Gastrocnemius medialis (tissue), 4 donors: Measurements from ENCODE around the gene CBL. TPM values are rescaled to one million over a fixed set of nuclear protein-coding genes. Genes with fewer than 3 reads are reported as not detected.

ENCODE experiments used
- ATAC-seq, 2 donors: fragments of 150-250 bp; one replicate each; pipeline ENCODE4 v1.9.1; 2016
- DNase-seq, 2 donors: peaks; one replicate each; pipeline ENCODE4 v3.0.0-alpha.2; 2019
- H3K27ac ChIP-seq, 4 donors: fragments of 200-600 bp; sonication (generic); 1 replicate in 1 of 4; 2 replicates in 3 of 4; pipeline ENCODE4 v1.5.1; 2016 to 2018; ENCODE audit warnings: mild to moderate bottlenecking in 2 of 4, moderate library complexity in 1 of 4
- H3K27me3 ChIP-seq, 3 donors: fragments of 200-600 bp; sonication (generic) in 2 of 3; 1 replicate in 1 of 3; 2 replicates in 2 of 3; pipeline versions ENCODE4 v1.5.1 to v1.6.0; 2016 to 2019; ENCODE audit warnings: mild to moderate bottlenecking in 1 of 3, moderate library complexity in 1 of 3
- H3K36me3 ChIP-seq, 2 donors: fragments of 200-600 bp; sonication (generic) in 1 of 2; one replicate each; pipeline ENCODE4 v1.5.1; 2017 to 2018
- H3K4me1 ChIP-seq, 2 donors: fragments of 200-600 bp; sonication (generic) in 1 of 2; one replicate each; pipeline ENCODE4 v1.5.1; 2016 to 2017; ENCODE audit warnings: mild to moderate bottlenecking in 2 of 2
- H3K4me3 ChIP-seq, 4 donors: fragments of 200-600 bp; sonication (generic) in 3 of 4; 1 replicate in 1 of 4; 2 replicates in 3 of 4; pipeline ENCODE4 v1.5.1; 2016 to 2019; ENCODE audit warnings: mild to moderate bottlenecking in 2 of 4
- H3K9me3 ChIP-seq, 3 donors: fragments of 200-600 bp; sonication (generic) in 2 of 3; 1 replicate in 1 of 3; 2 replicates in 2 of 3; pipeline ENCODE4 v1.5.1; 2016 to 2019
- POLR2A ChIP-seq, 2 donors: fragments of 450-650 bp; IDR thresholded peaks; one replicate each; pipeline ENCODE4 v1.6.1; 2017; ENCODE audit warnings: antibody characterized with exemption in 2 of 2, mild to moderate bottlenecking in 2 of 2, moderate library complexity in 2 of 2
- in situ Hi-C, 4 donors: fragments of 200-750 bp; cut with MboI; loops; one replicate each; pipeline versions ENCODE4 v1.15.0 to v1.8.0; 2017; ENCODE audit warnings: low sequenced_read_pairs in 4 of 4
- intact Hi-C: fragments of 100-400 bp; cut with DNase I; formaldehyde crosslinking; loops from one replicate; pipeline ENCODE4 v1.15.1; 2023; ENCODE audit warnings: low total_unique reads
- total RNA-seq, 4 donors: library from RNA; depleted of rRNA; stranded (reverse); fragments of >200 nt; gene quantifications; one replicate each; pipeline versions ENCODE4 v1.1.0 to v1.2.3, GENCODE V29; 2016
- TF ChIP-seq, protein P1 (sequence below), 5 experiments: fragments of 450-650 bp in 3 of 5; fragments of 200-600 bp in 2 of 5; sonication (generic) in 2 of 5; IDR thresholded peaks in 4 of 5; conservative IDR thresholded peaks in 1 of 5; 1 replicate in 4 of 5; 2 replicates in 1 of 5; pipeline ENCODE4 v1.5.1; 2016 to 2019; ENCODE audit warnings: antibody characterized with exemption in 5 of 5, mild to moderate bottlenecking in 3 of 5, moderate library complexity in 3 of 5

The CBL gene
- total RNA-seq, 4 donors from 2014 or later: 3.0 to 6.7 (median 4.5) TPM

GRCh38 chr11:119168471-119169281 is 37.5 kb upstream of the CBL start, which contains the start of gene NLRX1:
Gene NLRX1, plus strand, starts transcription at chr11:119168725. Its CDS starts 2,679 bp downstream, at chr11:119171404.
- H3K9me3 ChIP-seq: no peaks in the 10 kb centered on the region
- H3K27ac ChIP-seq: peak within 1 kb of the TSS; percentile 82 to 95 (median 92)
- peak; percentile 70 to 82 for DNase-seq
- in situ Hi-C loops: no loop called here
- peaks cover 0 to 9% of the 10 kb centered on the region in 2 donors for H3K36me3 ChIP-seq
- H3K27me3 ChIP-seq: no peaks in the 10 kb centered on the region
- peak; percentile 30 to 62 for TF ChIP-seq POLR2A (IDR thresholded peaks at IDR 0.05)
- TF ChIP-seq, protein P1, sequence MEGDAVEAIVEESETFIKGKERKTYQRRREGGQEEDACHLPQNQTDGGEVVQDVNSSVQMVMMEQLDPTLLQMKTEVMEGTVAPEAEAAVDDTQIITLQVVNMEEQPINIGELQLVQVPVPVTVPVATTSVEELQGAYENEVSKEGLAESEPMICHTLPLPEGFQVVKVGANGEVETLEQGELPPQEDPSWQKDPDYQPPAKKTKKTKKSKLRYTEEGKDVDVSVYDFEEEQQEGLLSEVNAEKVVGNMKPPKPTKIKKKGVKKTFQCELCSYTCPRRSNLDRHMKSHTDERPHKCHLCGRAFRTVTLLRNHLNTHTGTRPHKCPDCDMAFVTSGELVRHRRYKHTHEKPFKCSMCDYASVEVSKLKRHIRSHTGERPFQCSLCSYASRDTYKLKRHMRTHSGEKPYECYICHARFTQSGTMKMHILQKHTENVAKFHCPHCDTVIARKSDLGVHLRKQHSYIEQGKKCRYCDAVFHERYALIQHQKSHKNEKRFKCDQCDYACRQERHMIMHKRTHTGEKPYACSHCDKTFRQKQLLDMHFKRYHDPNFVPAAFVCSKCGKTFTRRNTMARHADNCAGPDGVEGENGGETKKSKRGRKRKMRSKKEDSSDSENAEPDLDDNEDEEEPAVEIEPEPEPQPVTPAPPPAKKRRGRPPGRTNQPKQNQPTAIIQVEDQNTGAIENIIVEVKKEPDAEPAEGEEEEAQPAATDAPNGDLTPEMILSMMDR (IDR thresholded peaks at IDR 0.05 in 4 of 5, conservative IDR thresholded peaks at IDR 0.05 in 1 of 5): peak; percentile 74 to 92 (median 90)
- intact Hi-C loops: loop anchor here (1.0 to 5.0 kb wide), 5 partner anchors 29 to 298 kb away; partner anchors contain the start of gene HINFP
- peak; percentile 92 to 95 for ATAC-seq
- H3K4me3 ChIP-seq: peak within 1 kb of the TSS; percentile 71 to 91 (median 80)
- H3K4me1 ChIP-seq: peaks cover 8 to 10% of the 10 kb centered on the region in 2 donors

- DNase-seq (peak; percentile 20 to 81), ATAC-seq (peak; percentile 73 to 82)
- intact Hi-C loops (loop anchor here (1.0 to 5.0 kb wide), 4 partner anchors 48 to 299 kb away; partner anchors contain the start of gene HINFP), in situ Hi-C loops (no loop called here)
- Histone ChIP-seq H3K27me3 (no peaks in the 10 kb centered on the region), H3K9me3 (no peaks in the 10 kb centered on the region), H3K36me3 (peaks cover 0 to 15% of the 10 kb centered on the region in 2 donors), H3K27ac (peak overlapping the region; percentile 82 to 95 (median 92)), H3K4me1 (peaks cover 8 to 10% of the 10 kb centered on the region in 2 donors), H3K4me3 (peak overlapping the region; percentile 71 to 91 (median 80))
- TF ChIP-seq, protein P1 (IDR thresholded peaks at IDR 0.05 in 4 of 5, conservative IDR thresholded peaks at IDR 0.05 in 1 of 5): no peak
- peak; percentile 25 to 36 for TF ChIP-seq POLR2A (IDR thresholded peaks at IDR 0.05)
Measured at GRCh38 chr11:119169282-119169719, 36.8 kb upstream of the CBL start.

DNA sequence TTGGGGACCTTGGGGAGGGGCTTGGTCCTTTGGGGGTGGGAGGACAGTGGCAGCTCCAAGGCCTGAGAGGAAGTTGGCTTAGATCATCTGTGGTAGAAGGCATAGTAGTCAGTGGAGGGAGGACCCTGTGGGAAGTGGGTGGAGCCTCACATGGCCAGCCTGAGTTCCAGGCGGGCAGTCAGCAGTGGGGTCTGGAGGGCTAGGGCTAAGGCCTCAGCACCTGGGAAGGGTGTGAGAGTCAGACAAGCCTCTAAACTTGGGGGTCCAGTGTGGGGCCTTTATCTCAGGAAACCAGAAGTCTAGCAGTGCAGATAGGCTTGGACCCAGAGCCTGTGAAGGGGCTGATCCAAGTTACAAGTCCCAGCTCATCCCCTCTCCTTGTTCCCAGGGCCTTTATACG is 33.6 kb upstream of the CBL start:
- peaks cover 0 to 24% of the 10 kb centered on the region in 2 donors for H3K36me3 ChIP-seq
- DNase-seq: no peak

DNA sequence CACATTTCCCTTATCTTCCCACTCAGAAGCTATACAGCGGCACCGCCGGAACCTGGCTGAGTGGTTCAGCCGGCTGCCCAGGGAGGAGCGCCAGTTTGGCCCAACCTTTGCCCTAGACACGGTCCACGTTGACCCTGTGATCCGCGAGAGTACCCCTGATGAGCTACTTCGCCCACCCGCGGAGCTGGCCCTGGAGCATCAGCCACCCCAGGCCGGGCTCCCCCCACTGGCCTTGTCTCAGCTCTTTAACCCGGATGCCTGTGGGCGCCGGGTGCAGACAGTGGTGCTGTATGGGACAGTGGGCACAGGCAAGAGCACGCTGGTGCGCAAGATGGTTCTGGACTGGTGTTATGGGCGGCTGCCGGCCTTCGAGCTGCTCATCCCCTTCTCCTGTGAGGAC is 32.7 kb upstream of the CBL start:
- H3K27me3 ChIP-seq: no peaks in the 10 kb centered on the region
- peaks cover 8 to 10% of the 10 kb centered on the region in 2 donors for H3K4me1 ChIP-seq
- DNase-seq: no peak
- peaks cover 0 to 24% of the 10 kb centered on the region in 2 donors for H3K36me3 ChIP-seq
- H3K9me3 ChIP-seq: no peaks in the 10 kb centered on the region
- in situ Hi-C loops (no loop called here), intact Hi-C loops (no loop called here)
- no peak overlapping the region for H3K4me3 ChIP-seq
- H3K27ac ChIP-seq: no peak overlapping the region
- ATAC-seq: no peak
- TF ChIP-seq, protein P1 (IDR thresholded peaks at IDR 0.05 in 4 of 5, conservative IDR thresholded peaks at IDR 0.05 in 1 of 5): no peak

More for the DNA sequence above, 33.6 kb upstream of the CBL start:
- no peak overlapping the region for H3K4me3 ChIP-seq
- in situ Hi-C loops (no loop called here), intact Hi-C loops (no loop called here)
- ATAC-seq: no peak
- H3K27me3 ChIP-seq: no peaks in the 10 kb centered on the region
- H3K4me1 ChIP-seq: peaks cover 8 to 10% of the 10 kb centered on the region in 2 donors
- TF ChIP-seq POLR2A (IDR thresholded peaks at IDR 0.05): no peak
- TF ChIP-seq, protein P1 (IDR thresholded peaks at IDR 0.05 in 4 of 5, conservative IDR thresholded peaks at IDR 0.05 in 1 of 5): no peak
- no peaks in the 10 kb centered on the region for H3K9me3 ChIP-seq
- H3K27ac ChIP-seq: no peak overlapping the region
